NCI-H510A treated with DMSO at 0.1 percent for 48 hours (cell line): ENCODE measurements around the gene HYAL3.
A peak's percentile ranks its signal among the peaks of the same experiment; 100 is the strongest.
"Not testable (repeated sequence)": the region's sequence is repeated elsewhere in the genome, so short reads cannot be mapped to it uniquely, and the experiment has no call there.

Experiments used
- DNase-seq: peaks from one replicate; lab custom pipeline; 2025; lab: John Stamatoyannopoulos, UW

Gene HYAL3

DNA sequence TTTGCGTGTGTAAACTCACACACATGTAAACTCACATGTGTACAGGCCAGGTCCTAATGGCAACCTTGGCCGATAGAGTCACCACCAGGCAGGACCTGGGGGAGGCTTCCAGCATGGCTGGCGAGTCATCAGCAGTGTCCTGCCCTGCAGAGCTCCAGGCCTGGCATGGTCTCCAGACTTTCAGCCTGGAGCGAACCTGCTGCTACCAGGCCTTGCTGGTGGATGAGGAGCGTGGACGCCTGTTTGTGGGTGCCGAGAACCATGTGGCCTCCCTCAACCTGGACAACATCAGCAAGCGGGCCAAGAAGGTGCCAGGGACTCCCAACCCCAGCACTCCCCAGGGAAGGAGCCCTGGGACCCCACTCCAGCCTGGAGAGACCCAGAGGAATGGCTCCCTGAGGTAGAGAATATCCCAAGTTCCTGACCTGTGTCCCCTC, 29.2 kb downstream of the HYAL3 start:
- no peak for DNase-seq

DNA sequence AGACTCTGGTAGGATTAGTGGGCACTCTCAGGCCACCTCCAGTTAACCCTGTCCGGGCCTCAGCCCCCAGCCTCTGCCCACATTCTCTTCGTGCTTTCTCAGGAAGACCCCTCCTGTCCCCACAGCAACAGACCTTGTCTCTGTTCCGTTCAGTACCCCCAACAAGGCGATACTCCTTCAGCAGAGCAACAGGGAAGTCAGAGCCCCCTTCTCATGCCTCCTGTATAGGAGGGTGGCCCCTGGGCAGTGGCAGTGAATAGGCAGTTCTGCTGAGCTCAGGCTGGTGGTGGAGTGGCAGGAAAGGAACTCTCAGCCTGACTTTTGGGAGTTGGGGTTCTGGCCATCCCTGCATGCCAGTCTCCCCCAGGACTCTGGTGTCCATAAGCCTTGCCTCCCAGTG, 29.7 kb downstream of the HYAL3 start:
- DNase-seq = no peak

DNA sequence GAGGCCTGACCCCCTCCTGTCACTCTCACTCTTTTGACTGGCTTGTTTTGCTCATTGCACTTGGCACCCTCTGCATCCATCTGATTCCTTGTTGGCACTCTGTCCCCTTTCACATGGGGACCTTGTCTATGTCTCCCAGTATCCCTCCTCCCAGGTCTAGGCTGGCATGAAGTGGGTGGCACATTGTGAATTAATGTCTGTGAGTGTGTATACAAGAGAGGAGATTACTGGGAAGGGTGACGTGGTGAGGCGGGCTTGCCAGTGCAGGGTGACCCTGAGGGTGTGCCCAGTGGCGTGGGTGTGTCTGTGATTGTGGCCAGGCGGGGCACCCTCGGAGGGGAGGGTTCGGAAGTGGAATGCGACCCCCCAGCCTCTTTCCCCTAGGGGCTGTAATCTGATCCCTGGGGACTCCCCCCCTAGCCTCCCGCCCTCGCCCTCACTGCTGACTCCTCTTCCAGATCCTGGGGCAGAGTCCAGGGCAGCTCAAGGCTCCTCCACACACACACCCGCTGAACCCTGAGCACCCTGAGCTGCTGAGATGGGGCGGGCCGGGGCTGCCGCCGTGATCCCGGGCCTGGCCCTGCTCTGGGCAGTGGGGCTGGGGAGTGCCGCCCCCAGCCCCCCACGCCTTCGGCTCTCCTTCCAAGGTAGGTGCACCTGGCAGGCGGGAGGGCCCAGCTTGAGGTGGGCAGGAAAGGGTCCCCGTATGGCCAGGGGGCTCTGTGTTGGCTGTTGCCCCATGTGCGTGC, 30.3 kb downstream of the HYAL3 start, which contains the start of gene SEMA3B:
Gene SEMA3B, plus strand, starts transcription at position 445 of the 749 bp plus-strand sequence. Its CDS starts 94 bp downstream, at position 539.
- no peak for DNase-seq

DNA sequence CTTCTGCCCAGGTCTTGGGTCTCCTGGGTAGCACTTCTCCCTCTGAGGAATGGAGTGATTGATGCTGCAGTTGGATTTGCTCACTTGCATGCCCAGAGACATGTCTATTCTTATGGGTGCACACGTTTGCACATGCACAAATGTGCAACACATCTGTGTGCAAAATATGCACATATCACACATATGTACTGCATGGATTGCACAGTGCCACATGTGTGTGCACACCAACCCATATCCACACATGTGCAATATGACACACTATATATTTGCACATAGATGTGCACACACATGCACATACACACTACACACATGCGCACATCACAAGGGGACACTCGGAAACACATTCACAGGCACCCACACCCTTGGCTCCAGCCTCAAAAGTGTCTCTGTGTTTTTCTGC, 30.9 kb downstream of the HYAL3 start:
- DNase-seq = no peak

DNA sequence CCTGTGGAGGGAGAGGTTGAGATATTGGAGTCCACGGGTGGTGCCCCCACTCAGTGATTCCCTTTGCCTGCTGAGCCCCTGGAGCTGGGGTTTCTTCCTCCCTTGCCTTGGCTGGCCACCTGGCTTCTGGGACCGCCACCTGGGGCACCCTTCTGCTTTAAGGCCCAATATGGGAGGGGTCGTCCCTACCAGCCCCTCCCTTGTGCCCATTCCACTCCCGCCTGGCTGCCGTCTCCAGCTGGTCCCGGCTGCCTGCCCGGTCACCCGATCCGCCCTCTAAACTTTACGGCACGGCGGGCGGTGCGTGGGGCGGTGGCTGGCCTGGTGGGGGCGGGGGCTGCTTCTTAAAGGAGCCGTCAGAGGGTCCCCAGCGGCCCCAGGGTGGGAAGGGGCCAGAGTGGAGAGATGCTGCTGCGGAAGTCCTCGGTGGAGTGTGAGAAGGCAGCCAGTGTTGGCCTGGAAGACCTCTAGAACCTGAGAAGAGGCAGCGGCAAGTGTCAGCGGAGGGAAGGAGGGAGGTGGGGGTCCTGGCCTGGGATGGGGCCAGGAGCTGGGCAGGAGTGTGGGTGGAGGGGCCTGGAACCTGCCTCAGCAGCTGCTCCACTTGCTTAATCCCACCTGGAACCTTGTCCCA, 31.8 kb downstream of the HYAL3 start:
- no peak for DNase-seq

DNA sequence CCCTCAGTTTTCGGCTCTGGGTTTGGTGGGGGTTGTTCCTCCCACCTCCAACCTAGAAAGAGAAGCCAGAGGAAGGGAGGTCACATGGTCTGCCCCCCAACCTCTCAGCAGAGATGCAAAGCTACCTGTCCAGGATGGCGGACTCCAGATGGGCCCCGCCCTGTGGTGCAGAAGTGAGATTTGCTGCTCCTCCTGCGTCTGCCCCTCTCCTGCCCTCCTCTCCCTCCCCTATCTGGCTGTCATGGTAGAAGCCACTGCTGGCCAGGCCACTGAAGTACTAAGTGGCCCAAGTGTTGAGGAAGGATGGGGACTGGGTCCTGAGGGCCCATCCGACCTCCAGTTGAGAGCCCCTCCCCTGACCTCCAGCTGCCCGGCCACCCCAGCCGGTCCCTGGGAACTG, 32.4 kb downstream of the HYAL3 start:
- no peak for DNase-seq

DNA sequence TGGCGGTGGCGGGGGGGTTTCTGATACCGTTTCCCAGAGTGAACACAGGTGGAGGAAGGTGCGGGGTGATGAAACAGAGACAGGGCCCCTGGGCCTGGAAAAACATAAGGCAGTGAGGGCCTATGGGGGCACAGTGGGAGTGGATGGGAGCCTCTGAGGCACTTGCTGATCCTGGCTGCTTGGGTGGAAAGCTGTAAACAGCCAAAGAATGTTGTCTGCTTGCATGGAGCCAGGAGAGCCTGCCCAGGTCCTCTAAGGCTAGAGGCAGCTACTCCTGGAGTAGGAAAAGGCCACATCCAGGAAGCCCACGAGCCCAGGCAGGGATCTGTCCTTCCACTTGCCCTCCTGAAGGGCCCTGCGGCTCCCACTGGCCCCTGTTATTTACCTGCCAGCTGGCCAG, 33.2 kb downstream of the HYAL3 start:
- DNase-seq = no peak

DNA sequence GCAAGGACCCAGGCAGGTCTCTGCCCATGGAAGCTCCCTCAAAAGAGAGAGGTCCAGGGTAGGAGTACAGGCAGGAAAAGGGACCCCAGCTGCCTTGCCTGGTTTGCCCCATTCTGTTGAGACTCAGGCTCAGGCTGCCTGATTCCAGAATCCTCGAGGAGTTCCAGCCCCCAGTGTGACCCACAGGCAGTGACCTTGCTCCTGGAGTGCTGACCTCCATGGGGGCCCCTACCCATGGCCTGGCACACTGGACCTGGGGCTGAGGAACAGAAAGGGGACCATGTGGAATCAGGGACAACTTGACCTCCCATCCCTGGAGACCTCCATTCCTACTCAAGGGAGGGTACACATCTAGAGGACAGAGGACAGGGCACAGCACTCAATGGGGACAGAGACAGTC, 33.6 kb downstream of the HYAL3 start:
- no peak for DNase-seq

DNA sequence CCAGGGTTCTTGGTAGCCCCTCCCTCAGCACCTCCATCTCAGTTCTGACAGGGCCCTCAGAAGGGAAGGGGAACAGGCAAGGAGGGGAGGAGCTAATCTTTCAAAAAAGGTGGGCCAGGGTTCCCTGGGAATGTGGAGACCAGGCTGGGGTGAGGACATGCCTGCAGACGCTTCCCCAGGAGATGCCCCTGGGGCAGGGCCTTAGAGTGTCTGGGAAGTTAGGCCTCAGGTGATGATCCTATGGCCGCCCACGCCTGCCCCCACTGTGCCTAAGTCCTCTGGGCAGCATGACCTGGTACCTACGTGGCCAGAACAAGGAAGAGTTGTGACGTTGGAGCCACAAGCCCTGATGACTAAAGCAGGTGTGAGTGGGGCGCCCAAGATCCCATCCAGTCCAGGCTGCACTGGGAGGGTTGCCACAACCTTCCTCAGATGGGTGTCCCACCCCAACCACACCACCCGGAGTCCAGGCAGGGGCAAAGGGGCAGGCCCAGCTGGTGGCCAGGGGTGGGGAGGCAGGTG, 34.2 kb downstream of the HYAL3 start:
- DNase-seq = no peak

DNA sequence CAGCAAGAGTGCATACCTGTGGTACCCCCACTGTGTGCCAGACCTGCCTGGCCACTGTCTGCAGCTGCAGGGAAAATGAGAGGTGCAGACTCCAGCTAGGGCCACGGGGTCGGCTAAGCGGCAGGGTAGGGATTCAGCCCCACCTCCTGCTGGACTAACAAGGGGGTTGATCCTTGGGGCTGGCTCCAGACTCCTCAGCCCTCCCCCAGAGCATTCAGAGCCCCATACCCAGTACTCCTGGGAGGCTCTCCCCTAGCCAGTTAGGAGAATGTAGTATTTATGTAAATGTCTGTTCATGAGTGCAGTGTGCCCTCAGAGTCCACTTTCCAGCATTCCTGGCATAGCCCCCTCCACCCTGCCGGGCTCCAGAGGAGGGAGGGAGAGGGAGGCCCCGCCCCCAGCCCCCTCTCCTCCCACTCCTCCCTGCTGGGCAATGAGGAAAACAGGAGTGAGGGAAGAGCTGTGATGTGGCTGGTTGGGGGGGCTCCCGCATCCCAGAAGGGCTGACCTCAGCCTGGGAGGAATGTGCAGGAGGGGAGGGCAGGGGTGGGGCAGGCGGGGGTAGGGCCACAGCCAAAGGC, 34.7 kb downstream of the HYAL3 start:
- no peak for DNase-seq

DNA sequence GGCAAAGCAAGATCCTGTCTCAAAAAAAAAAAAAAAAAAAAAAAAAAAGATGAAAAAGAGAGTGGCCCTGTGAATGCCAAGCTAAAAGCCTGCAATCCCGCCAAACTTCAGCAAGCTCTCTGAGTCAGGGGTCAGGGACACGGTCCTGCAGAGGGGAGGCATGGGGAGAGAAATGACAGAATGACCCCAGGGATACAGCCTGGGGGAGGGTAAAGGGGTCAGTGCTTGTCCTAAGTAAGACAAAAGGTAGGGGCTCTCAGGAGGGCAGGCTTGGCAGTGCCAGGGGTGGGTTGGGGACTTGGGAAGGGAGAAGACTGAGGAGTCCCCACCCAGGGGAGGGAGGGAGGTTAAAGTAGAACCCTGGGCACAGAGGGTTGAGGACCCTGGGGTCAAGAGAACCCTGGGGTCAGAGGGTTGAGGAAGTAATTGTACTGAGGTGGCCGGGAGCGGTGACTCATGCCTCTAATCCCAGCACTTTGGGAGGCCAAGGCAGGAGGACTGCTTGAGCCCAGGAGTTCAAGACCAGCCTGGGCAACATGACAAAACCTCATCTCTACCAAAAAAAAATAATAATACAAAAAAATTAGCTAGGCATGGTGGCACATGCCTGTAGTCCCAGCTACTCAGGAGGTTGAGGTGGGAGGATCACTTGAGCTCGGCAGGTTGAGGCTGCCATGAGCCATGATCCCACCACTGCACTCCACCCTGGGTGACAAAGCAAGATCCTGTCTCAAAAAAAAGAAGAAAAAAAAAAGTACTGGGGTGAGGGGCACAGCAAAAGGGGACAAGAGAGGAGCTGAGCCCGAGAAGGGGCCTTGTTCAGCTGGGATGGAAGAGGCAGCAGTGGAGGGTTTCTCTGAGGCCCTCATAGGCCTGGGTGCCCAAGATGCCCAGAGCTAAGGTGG, 35.5 kb downstream of the HYAL3 start:
- DNase-seq = no peak

DNA sequence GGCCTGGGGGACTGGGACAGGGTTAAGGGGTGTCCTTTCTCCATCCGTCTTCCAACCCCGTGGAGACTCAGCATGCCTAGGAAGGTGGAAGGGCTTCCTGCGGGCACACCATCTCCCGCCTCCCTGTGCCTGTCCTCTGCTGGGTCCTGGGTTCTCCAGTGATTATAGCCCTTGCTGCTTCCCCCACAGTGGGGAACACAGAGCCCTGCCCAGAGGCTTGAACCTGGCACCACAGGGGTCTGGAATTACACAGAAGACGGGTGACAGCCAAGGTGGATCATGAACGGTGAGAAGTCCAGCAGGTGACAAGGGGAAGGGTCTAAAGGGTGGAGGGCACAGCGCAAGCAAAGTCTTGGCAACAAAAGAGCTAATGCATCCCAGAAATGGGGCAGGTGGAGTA, 36.4 kb downstream of the HYAL3 start:
- DNase-seq = no peak

DNA sequence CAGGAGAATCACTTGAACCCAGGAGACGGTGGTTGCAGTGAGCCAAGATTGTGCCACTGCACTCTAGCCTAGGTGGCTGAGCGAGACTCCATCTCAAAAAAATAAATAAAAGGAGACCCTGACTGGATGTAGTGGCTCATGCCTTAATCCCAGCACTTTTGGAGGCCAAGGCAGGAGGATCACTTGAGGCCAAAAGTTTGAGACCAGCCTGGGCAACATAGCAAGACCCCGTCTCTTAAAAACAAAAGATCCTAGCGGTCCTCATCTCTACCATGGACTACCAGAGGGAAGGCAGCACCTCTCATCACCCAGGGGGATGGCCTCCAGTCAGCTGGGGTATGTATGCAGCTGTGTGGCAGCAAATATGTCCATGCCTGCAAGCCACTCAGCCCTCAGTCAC, 37.0 kb downstream of the HYAL3 start:
- not testable (repeated sequence) for DNase-seq

DNA sequence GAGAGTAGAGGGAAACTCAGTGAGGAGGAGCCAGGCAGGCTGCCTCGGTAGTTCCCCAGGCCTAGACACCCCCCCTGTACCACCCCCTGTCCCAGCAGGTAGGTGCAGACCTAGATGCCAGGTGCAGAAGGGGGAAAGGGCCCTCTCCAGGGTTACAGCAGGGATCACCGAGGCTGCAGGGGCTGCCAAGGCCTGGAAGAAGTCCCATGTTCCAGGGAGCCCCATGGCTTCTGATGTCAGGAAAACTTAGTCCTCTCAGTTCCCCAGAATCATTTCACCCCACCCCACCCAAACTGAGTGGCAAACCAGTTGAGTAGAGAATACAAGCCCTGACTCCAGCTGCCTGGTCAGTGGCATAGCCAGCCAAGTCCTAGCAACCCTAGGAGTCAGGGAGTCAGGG, 37.7 kb downstream of the HYAL3 start:
- no peak for DNase-seq

DNA sequence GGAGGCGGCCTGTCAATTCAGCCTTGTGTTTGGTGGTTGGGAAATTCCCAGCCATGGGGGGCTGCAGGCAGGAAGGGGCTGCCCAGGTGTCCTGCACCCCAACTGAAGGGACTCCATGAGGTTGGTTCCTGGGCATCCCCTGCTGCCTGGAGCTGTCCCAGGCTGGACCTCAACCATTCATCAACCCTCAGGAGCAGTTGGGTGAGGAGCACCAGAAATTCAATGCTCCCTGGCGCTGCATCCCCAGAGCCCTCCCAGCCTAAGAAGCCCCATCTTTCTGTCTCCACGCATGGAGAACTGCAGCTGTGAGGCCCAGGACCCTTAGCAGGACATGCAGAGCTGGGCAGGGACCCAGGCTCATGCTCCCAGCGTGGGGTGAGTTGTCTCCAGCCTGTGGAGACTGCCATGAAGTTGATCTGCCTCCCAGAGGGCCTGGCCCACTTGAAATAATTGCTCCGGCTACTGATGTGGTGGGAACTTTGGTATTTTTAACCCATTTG, 38.2 kb downstream of the HYAL3 start:
- no peak for DNase-seq

DNA sequence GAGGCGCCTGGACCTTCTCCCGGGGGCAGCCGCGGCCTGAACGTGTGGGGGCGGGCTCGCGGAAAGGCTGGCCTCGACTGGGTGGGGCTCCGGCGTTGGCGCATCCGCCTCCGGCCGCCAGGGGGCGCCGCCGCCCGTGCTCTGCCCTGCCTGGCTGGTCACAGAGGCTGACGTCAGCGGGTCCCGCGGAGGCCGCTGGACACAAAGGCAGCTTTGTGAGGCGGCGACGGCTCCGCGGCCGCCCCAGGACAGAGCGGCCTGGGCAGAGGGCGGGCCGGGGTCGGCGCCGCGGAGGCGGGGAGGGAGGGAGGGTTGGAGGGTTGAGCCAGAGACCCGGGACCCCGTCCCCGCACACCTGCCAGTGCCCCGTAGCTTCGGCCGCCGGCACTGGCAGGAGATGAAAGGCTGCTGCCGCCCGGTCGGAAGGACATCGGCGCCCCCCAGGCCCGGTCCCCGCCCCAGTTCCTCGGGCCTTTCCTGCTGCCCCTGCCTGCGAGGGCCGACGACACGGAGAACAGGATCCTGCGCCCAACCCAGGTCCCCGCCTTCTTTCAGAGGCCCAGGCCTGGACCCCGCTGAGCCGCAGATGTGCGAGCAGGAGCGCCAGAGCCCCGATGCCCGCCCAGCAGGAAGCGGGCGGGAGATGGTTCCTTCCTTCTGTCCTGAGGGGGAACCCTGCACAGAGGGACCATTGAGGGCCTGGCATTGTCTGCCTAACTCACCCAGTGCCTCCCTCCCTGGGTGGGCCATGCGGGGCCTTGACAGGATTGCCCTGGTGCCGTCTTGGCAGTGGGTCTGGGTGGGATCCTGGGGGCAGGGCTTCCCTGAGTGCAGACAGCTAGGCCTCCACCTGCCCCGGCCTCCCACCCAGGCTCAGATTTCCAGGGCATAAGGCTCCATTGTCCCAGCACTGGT, 38.9 kb downstream of the HYAL3 start:
- peak; percentile 58 for DNase-seq

DNA sequence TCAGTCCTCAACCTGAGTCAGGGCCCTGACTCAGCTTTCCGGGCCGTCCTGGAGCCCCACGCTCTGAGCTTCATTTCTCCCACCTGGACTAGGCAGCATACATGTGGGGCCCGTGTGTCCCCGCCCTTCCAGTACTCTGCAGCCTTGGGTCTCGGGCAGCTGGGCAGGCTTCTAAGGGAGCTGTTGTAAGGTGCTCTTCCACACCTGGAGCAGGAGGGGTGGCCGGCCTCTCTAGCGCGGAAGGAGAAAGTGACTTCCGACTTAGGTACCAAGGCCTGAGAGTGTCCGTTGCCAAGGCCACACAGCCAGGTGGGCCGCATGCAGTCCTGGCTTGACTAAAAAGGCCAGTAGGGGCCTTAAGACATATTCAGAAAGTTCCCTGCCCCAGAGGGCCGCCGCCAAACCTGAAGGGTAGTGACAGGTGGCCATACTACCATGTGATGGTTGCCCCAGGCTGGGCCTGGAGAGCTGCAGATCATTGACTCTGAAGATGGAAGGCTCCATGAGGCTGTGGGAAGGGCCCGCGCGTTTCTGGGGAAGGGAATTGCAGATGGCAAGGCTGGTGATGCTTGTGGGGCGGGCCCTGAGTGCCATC, 39.7 kb downstream of the HYAL3 start:
- peak; percentile 34 for DNase-seq

DNA sequence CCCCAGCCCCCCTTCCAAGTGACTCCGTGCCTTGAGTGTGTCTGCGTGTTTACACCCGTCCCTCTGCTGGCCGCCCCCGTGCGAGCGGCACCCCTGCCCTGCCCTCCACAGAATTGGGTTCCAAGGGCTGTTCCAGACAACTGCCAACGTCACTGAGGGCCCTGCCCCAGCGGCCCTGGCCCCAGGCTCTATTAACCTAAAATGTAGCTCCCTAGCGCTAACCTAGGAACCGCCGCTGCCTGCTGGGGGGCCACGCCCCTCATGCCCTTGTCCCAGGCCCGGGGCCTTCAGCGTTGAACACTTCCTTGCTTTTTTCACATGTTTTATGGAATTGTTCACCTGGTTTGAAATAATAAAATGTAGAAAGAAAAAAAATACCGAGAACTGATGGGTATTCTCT, 40.2 kb downstream of the HYAL3 start:
- DNase-seq = no peak

DNA sequence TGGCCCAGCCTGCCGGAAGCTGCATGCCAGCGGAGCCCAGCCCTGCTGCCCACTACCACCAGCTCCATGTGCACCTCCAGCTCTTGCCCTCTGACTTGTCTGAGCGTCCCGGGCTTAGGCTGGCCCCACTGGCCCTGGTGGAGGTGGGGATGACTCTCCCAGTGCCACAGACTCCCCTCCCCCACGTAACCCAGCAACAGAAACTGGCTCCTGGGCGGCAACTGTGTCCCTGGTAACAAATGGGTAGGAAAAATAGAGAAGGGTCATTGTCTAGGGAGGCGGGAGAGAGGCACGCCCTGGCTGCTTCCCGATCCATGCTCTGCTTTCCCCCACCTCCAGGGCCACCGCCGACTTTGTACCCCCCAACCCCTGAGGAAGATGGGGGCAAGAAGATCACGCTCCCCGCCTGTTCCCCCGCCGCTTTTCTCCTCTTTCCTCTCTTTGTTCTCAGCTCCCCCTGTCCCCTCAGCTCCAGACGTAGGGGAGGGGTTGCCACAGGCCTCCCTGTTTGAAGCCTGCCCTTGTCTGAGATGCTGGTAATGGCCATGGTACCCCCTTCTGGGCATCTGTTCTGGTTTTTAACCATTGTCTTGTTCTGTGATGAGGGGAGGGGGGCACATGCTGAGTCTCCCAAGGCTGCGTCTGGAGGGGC, 41.0 kb downstream of the HYAL3 start:
- DNase-seq = no peak
